BE2C (cell line): ENCODE measurements around the gene EIF3K.

ENCODE experiments used
- DNase-seq: peaks from one replicate; pipeline ENCODE4 v3.0.0-alpha.2; 2020
- H3K27me3 ChIP-seq: fragments of 250-450 bp; sonication (Bioruptor Pico); 2 replicates; pipeline ENCODE4 v1.5.1; 2020; ENCODE audit warnings: mild to moderate bottlenecking
- H3K36me3 ChIP-seq: fragments of 250-450 bp; sonication (Bioruptor Pico); 2 replicates; pipeline ENCODE4 v1.5.1; 2020; ENCODE audit warnings: mild to moderate bottlenecking
- H3K4me1 ChIP-seq: fragments of 250-450 bp; sonication (Bioruptor Pico); 2 replicates; pipeline ENCODE4 v1.5.1; 2020
- H3K4me3 ChIP-seq: 2 replicates; pipeline ENCODE4 v1.5.1; 2011; ENCODE audit warnings: low read depth, low read length
- H3K9me3 ChIP-seq: fragments of 250-450 bp; sonication (Bioruptor Pico); 2 replicates; pipeline ENCODE4 v1.5.1; 2020
- CTCF ChIP-seq: IDR thresholded peaks from 2 replicates; pipeline ENCODE4 v1.5.1; 2012; ENCODE audit warnings: mild to moderate bottlenecking, low read depth, low read length

Gene EIF3K

GRCh38 chr19:38671654-38672053 is 52.7 kb downstream of the EIF3K start:
- Histone ChIP-seq H3K36me3 (peaks cover 6% of the 10 kb centered on the region; the same call in 1 of the 2 replicates), H3K9me3 (no peaks in the 10 kb centered on the region), H3K4me3 (no peak overlapping the region), H3K4me1 (peaks cover 5% of the 10 kb centered on the region; the same call in 1 of the 2 replicates), H3K27me3 (no peaks in the 10 kb centered on the region)
- no peak for TF ChIP-seq CTCF
- DNase-seq, result no peak

GRCh38 chr19:38673030-38673429 is 54.0 kb downstream of the EIF3K start:
- H3K9me3 ChIP-seq, result no peaks in the 10 kb centered on the region
- H3K36me3 ChIP-seq, result peaks cover 6% of the 10 kb centered on the region; the same call in 1 of the 2 replicates
- DNase-seq, result no peak
- no peaks in the 10 kb centered on the region for H3K4me1 ChIP-seq
- no peak overlapping the region for H3K4me3 ChIP-seq
- no peaks in the 10 kb centered on the region for H3K27me3 ChIP-seq
- no peak for TF ChIP-seq CTCF

- no peak for TF ChIP-seq CTCF
- DNase-seq, result no peak
- Histone ChIP-seq H3K9me3 (no peaks in the 10 kb centered on the region), H3K27me3 (no peaks in the 10 kb centered on the region), H3K4me1 (no peaks in the 10 kb centered on the region), H3K36me3 (no peaks in the 10 kb centered on the region; the same call in 1 of the 2 replicates), H3K4me3 (no peak overlapping the region)
Observed at GRCh38 chr19:38674388-38675171, 55.6 kb downstream of the EIF3K start.

- Histone ChIP-seq H3K4me3 (no peak overlapping the region), H3K27me3 (no peaks in the 10 kb centered on the region), H3K4me1 (no peaks in the 10 kb centered on the region), H3K9me3 (no peaks in the 10 kb centered on the region), H3K36me3 (no peaks in the 10 kb centered on the region)
- DNase-seq, result no peak
- no peak for TF ChIP-seq CTCF
Observed at GRCh38 chr19:38675611-38676010, 56.6 kb downstream of the EIF3K start.

- H3K9me3 ChIP-seq, result no peaks in the 10 kb centered on the region
- no peaks in the 10 kb centered on the region for H3K4me1 ChIP-seq
- DNase-seq, result no peak
- no peaks in the 10 kb centered on the region for H3K36me3 ChIP-seq
- no peak overlapping the region for H3K4me3 ChIP-seq
- no peaks in the 10 kb centered on the region for H3K27me3 ChIP-seq
- TF ChIP-seq CTCF, result no peak
Observed at GRCh38 chr19:38676023-38676877, 57.3 kb downstream of the EIF3K start.
